Measurements from ENCODE around the gene ZMAT5. TPM values are rescaled to one million over a fixed set of nuclear protein-coding genes. Genes with fewer than 3 reads are reported as not detected.

The ZMAT5 gene
- total and polyA plus RNA-seq, 2 of the 13 experiments (the other 11 are each of a cell fraction or from before 2014, with no cell fraction given), result 20.7 to 27.8 TPM

DNA sequence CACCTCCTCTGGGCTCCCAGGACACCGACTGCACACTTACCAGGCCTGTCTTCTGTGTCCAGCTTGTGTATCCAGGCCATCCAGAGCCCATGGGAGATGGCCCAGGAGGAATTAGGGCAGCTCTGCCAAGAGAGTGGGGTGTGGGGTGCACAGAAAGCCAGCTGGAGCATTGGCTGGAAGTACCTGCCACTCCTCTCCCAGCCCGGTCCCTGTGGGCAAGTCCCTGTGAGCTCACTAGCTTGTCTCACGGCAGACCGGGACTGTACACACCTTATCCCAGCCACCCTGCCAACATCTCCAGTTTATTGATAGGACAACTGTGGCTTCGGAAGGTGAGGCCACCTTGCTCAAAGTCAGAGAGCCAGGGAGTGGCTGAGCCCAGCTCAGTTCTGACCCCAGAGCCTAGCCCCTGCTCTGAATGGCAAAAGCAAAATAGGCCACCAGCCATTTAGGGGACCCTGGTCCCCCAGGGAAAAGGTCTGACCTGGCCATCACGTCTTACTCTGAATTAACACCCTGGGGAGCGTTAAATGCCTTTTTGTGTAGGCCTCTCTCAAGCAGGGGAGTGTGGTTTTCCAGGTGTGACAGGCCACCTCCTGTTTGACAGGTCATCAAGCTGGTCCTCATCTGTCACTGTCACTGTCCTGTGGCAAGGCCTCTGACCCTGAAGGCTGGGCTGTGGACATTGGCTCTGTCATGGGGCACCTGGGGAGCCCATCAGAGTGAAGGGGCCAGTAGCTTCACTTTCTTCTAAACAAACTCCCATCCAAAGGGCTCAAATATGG, 15.4 kb upstream of the ZMAT5 start (continued):
- no peak for TF ChIP-seq ATF4 (CRISPR knock-in tag; IDR thresholded peaks at IDR 0.05)
- TF ChIP-seq SP4 (CRISPR knock-in tag; IDR thresholded peaks at IDR 0.05), result no peak
- TF ChIP-seq ZNF616 (CRISPR knock-in tag; IDR thresholded peaks at IDR 0.05; ENCODE audit: low read depth), result no peak
- TF ChIP-seq NPAS2 (CRISPR knock-in tag; IDR thresholded peaks at IDR 0.05; ENCODE audit: borderline replicate concordance), result no peak
- TF ChIP-seq SP5 (CRISPR knock-in tag; IDR thresholded peaks at IDR 0.05; ENCODE audit: borderline replicate concordance, low read depth), result peak; percentile 22; the same call in 1 of the 2 replicates
- TF ChIP-seq HHEX (CRISPR knock-in tag; IDR thresholded peaks at IDR 0.05), result no peak
- TF ChIP-seq MXD3 (CRISPR knock-in tag; IDR thresholded peaks at IDR 0.05), result no peak
- no peak for TF ChIP-seq KLF12 (CRISPR knock-in tag; IDR thresholded peaks at IDR 0.05; ENCODE audit: borderline replicate concordance)
- no peak for TF ChIP-seq REST (IDR thresholded peaks at IDR 0.05; ENCODE audit: borderline replicate concordance in 1 of 2, low read depth in 1 of 2, low read length in 2 of 2)
- 0 out of 2 replicates have a peak, but pooled peaks have one; percentile 55 for TF ChIP-seq ZSCAN29 (CRISPR knock-in tag; conservative IDR thresholded peaks at IDR 0.05)
- no peak for TF ChIP-seq ZBTB14 (CRISPR knock-in tag; IDR thresholded peaks at IDR 0.05)
- peak; percentile 95; the same call in 1 of the 2 replicates for TF ChIP-seq MEIS1 (CRISPR knock-in tag; IDR thresholded peaks at IDR 0.05; ENCODE audit: borderline replicate concordance)
- no peak for TF ChIP-seq SIX4 (CRISPR knock-in tag; IDR thresholded peaks at IDR 0.05)
- no peak for TF ChIP-seq SRF (IDR thresholded peaks at IDR 0.05; ENCODE audit: low read depth, low read length)
- peak; percentile 88; the same call in 1 of the 2 replicates for TF ChIP-seq TGIF2 (CRISPR knock-in tag; IDR thresholded peaks at IDR 0.05)
- TF ChIP-seq, protein P1, sequence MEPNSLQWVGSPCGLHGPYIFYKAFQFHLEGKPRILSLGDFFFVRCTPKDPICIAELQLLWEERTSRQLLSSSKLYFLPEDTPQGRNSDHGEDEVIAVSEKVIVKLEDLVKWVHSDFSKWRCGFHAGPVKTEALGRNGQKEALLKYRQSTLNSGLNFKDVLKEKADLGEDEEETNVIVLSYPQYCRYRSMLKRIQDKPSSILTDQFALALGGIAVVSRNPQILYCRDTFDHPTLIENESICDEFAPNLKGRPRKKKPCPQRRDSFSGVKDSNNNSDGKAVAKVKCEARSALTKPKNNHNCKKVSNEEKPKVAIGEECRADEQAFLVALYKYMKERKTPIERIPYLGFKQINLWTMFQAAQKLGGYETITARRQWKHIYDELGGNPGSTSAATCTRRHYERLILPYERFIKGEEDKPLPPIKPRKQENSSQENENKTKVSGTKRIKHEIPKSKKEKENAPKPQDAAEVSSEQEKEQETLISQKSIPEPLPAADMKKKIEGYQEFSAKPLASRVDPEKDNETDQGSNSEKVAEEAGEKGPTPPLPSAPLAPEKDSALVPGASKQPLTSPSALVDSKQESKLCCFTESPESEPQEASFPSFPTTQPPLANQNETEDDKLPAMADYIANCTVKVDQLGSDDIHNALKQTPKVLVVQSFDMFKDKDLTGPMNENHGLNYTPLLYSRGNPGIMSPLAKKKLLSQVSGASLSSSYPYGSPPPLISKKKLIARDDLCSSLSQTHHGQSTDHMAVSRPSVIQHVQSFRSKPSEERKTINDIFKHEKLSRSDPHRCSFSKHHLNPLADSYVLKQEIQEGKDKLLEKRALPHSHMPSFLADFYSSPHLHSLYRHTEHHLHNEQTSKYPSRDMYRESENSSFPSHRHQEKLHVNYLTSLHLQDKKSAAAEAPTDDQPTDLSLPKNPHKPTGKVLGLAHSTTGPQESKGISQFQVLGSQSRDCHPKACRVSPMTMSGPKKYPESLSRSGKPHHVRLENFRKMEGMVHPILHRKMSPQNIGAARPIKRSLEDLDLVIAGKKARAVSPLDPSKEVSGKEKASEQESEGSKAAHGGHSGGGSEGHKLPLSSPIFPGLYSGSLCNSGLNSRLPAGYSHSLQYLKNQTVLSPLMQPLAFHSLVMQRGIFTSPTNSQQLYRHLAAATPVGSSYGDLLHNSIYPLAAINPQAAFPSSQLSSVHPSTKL (CRISPR knock-in tag; IDR thresholded peaks at IDR 0.05), result no peak
- no peak for TF ChIP-seq HMGA1 (CRISPR knock-in tag; conservative IDR thresholded peaks at IDR 0.05)
- TF ChIP-seq TEAD2 (CRISPR knock-in tag; IDR thresholded peaks at IDR 0.05), result no peak
- no peak for TF ChIP-seq ZBTB42 (CRISPR knock-in tag; IDR thresholded peaks at IDR 0.05)
